IMR-90 (cell line): ENCODE measurements around the gene TAB2. TPM values are rescaled to one million over a fixed set of nuclear protein-coding genes. Genes with fewer than 3 reads are reported as not detected.

Experiments
- ATAC-seq: fragments of 200-7000 bp; cut with Tn5 transposase; 2 replicates; pipeline ENCODE4 v1.9.1; 2020; ENCODE audit warnings: low read depth, mild to moderate bottlenecking, moderate library complexity
- BruUV-seq: library from RNA; stranded (reverse); fragments of 400-500 nt; replicated peaks from 2 replicates; lab custom pipeline; 2021; lab: Mats Ljungman, UMichigan
- CTCF ChIA-PET: fragments of 300-600 bp; formaldehyde crosslinking; extraction: SDS; loops from one replicate; lab custom pipeline; 2021; ENCODE audit warnings: antibody characterized with exemption; lab: Yijun Ruan, JAX
- POLR2A ChIA-PET: fragments of 300-600 bp; sonication (Branson Sonifier 250); formaldehyde crosslinking; loops from one replicate; lab custom pipeline; 2022; ENCODE audit warnings: antibody characterized with exemption; ENCODE audit not compliant: unreplicated experiment; lab: Charles Lee
- DNase-seq: peaks from one replicate; pipeline ENCODE4 v3.0.0; 2013
- H2AFZ ChIP-seq: replicated peaks from 2 replicates; pipeline ENCODE3; 2013; ENCODE audit warnings: low read length, mild to moderate bottlenecking; ENCODE audit not compliant: poor library complexity
- H2AK5ac ChIP-seq: 2 replicates; pipeline ENCODE4 v1.6.1; 2013; ENCODE audit warnings: low read depth, low read length, inconsistent platforms
- H2AK9ac ChIP-seq: replicated peaks from 2 replicates; pipeline ENCODE3; 2013; ENCODE audit warnings: mild to moderate bottlenecking, low read depth, low read length, moderate library complexity; ENCODE audit not compliant: poor library complexity
- H2BK120ac ChIP-seq: 2 replicates; pipeline ENCODE4 v1.6.1; 2013; ENCODE audit warnings: low read depth, low read length, inconsistent platforms
- H2BK15ac ChIP-seq: 3 replicates; pipeline ENCODE4 v1.6.1; 2013; ENCODE audit warnings: low read depth, low read length, inconsistent platforms
- H2BK20ac ChIP-seq: 2 replicates; pipeline ENCODE4 v1.6.1; 2013; ENCODE audit warnings: low read depth, mild to moderate bottlenecking, inconsistent platforms, low read length, moderate library complexity
- H2BK5ac ChIP-seq: 2 replicates; pipeline ENCODE4 v1.6.1; 2013; ENCODE audit warnings: mild to moderate bottlenecking, low read depth, low read length, inconsistent platforms; ENCODE audit not compliant: poor library complexity, severe bottlenecking
- H3K14ac ChIP-seq: replicated peaks from 2 replicates; pipeline ENCODE4 v1.6.1; 2013; ENCODE audit warnings: low read depth, low read length, inconsistent platforms
- H3K18ac ChIP-seq: 2 replicates; pipeline ENCODE4 v1.6.1; 2013; ENCODE audit warnings: low read depth, low read length, control low read depth
- H3K23ac ChIP-seq: 2 replicates; pipeline ENCODE4 v1.6.1; 2013; ENCODE audit warnings: low read depth, low read length, inconsistent platforms
- H3K27ac ChIP-seq: 2 replicates; pipeline ENCODE4 v1.5.1; 2013; ENCODE audit warnings: mild to moderate bottlenecking, control low read depth, low read length; ENCODE audit not compliant: insufficient read depth
- H3K27me3 ChIP-seq: 2 replicates; pipeline ENCODE4 v1.6.1; 2013; ENCODE audit warnings: low read length; ENCODE audit not compliant: control insufficient read depth, insufficient read depth
- H3K36me3 ChIP-seq: 2 replicates; pipeline ENCODE4 v1.6.1; 2013; ENCODE audit warnings: low read length, mixed read lengths; ENCODE audit not compliant: control insufficient read depth, insufficient read depth
- H3K4ac ChIP-seq: 2 replicates; pipeline ENCODE4 v1.6.1; 2013; ENCODE audit warnings: low read depth, low read length, inconsistent platforms
- H3K4me1 ChIP-seq: 2 replicates; pipeline ENCODE4 v1.6.1; 2013; ENCODE audit warnings: low read length, mixed read lengths; ENCODE audit not compliant: control insufficient read depth, insufficient read depth
- H3K4me2 ChIP-seq: 2 replicates; pipeline ENCODE4 v1.6.1; 2013; ENCODE audit warnings: low read depth, mild to moderate bottlenecking, control low read depth, low read length, moderate library complexity
- H3K4me3 ChIP-seq: 2 replicates; pipeline ENCODE4 v1.5.1; 2013; ENCODE audit warnings: low read depth, mild to moderate bottlenecking, control low read depth, low read length, moderate library complexity; ENCODE audit not compliant: insufficient read depth
- H3K56ac ChIP-seq: 2 replicates; pipeline ENCODE4 v1.6.1; 2013; ENCODE audit warnings: low read length, inconsistent platforms; ENCODE audit not compliant: insufficient read depth; ENCODE audit errors: extremely low read depth
- H3K79me1 ChIP-seq, 2 experiments: 2 replicates each; pipeline ENCODE4 v1.6.1; 2013; ENCODE audit warnings: low read length in 2 of 2, inconsistent platforms in 1 of 2, low read depth in 1 of 2
- H3K9ac ChIP-seq: 2 replicates; pipeline ENCODE4 v1.6.1; 2013; ENCODE audit warnings: low read depth, low read length, control low read depth
- H3K9me1 ChIP-seq: 2 replicates; pipeline ENCODE4 v1.6.1; 2013; ENCODE audit warnings: low read length, inconsistent platforms; ENCODE audit not compliant: insufficient read depth
- H3K9me3 ChIP-seq: 2 replicates; pipeline ENCODE4 v1.6.1; 2013; ENCODE audit warnings: low read length; ENCODE audit not compliant: control insufficient read depth, insufficient read depth
- H4K20me1 ChIP-seq: 2 replicates; pipeline ENCODE4 v1.6.1; 2013; ENCODE audit warnings: low read length, inconsistent platforms; ENCODE audit not compliant: insufficient read depth
- H4K5ac ChIP-seq: 2 replicates; pipeline ENCODE4 v1.6.1; 2013; ENCODE audit warnings: mild to moderate bottlenecking, low read depth, low read length, control low read depth
- H4K8ac ChIP-seq, 2 experiments: 2 replicates each; pipeline ENCODE4 v1.6.1; 2013; ENCODE audit warnings: low read depth in 2 of 2, low read length in 2 of 2, control low read depth in 1 of 2, inconsistent platforms in 1 of 2
- H4K91ac ChIP-seq: 2 replicates; pipeline ENCODE4 v1.6.1; 2013; ENCODE audit warnings: low read depth, low read length, inconsistent platforms; ENCODE audit not compliant: insufficient read depth
- BHLHE40 ChIP-seq: fragments of 150-350 bp; IDR thresholded peaks from 2 replicates; pipeline ENCODE4 v1.6.1; 2016; ENCODE audit warnings: mild to moderate bottlenecking, low read depth, low read length
- CTCF ChIP-seq: conservative IDR thresholded peaks from 2 replicates; pipeline ENCODE4 v1.5.1; 2012; ENCODE audit warnings: mild to moderate bottlenecking, low read depth, low read length, improper control_type of control experiment
- ELK1 ChIP-seq: fragments of 150-350 bp; IDR thresholded peaks from 2 replicates; pipeline ENCODE4 v1.6.1; 2016; ENCODE audit warnings: low read depth, mild to moderate bottlenecking, low read length, moderate library complexity, borderline replicate concordance
- FOS ChIP-seq: fragments of 150-350 bp; IDR thresholded peaks from 2 replicates; pipeline ENCODE4 v1.6.1; 2016; ENCODE audit warnings: low read depth, low read length
- MAFK ChIP-seq: IDR thresholded peaks from 2 replicates; pipeline ENCODE4 v1.6.1; 2012; ENCODE audit warnings: low read depth, low read length, improper control_type of control experiment
- NFE2L2 ChIP-seq: fragments of 150-350 bp; IDR thresholded peaks from 2 replicates; pipeline ENCODE4 v1.6.1; 2016; ENCODE audit warnings: low read depth, mild to moderate bottlenecking, low read length
- RAD21 ChIP-seq: IDR thresholded peaks from 2 replicates; pipeline ENCODE4 v1.6.1; 2012; ENCODE audit warnings: low read length, improper control_type of control experiment
- RCOR1 ChIP-seq: IDR thresholded peaks from 2 replicates; pipeline ENCODE4 v1.6.1; 2012; ENCODE audit warnings: mild to moderate bottlenecking, low read length, improper control_type of control experiment; ENCODE audit not compliant: insufficient replicate concordance
- SMC3 ChIP-seq: fragments of 150-350 bp; IDR thresholded peaks from 2 replicates; pipeline ENCODE4 v1.6.1; 2016; ENCODE audit warnings: low read depth, mild to moderate bottlenecking, antibody characterized with exemption, low read length, moderate library complexity
- USF2 ChIP-seq: fragments of 150-350 bp; IDR thresholded peaks from 2 replicates; pipeline ENCODE4 v1.6.1; 2017; ENCODE audit warnings: mild to moderate bottlenecking, antibody characterized with exemption, low read length, low read depth
- WGBS, 2 experiments: methylation state at CpG; one replicate each; pipeline versions ENCODE4 v1.1.5 to v1.1.7; 2013; ENCODE audit warnings: missing lambda C conversion rate in 2 of 2; ENCODE audit not compliant: insufficient read length in 1 of 2; ENCODE audit errors: extremely low coverage in 2 of 2; 5-methylcytosine and 5-hydroxymethylcytosine counted together
- dilution Hi-C: fragments of 300-500 bp; cut with HindIII; formaldehyde crosslinking; loops from one replicate; pipeline ENCODE4 v1.14.3; 2018; ENCODE audit warnings: low sequenced_read_pairs; ENCODE audit not compliant: unreplicated experiment
- in situ Hi-C: fragments of 300-500 bp; cut with MboI; formaldehyde crosslinking; loops from 3 replicates; pipeline ENCODE4 v1.14.3; 2019; ENCODE audit warnings: low sequenced_read_pairs, inconsistent platforms, mixed read lengths
- intact Hi-C: fragments of 100-400 bp; cut with micrococcal nuclease; formaldehyde crosslinking; loops from 2 replicates; pipeline ENCODE4 v1.10.0; 2022
- polyA plus RNA-seq, 3 experiments: library from polyadenylated mRNA; depleted of rRNA; stranded (reverse); fragments of >200 nt; gene quantifications; 2 replicates each; pipeline ENCODE4 v1.2.3, GENCODE V29; 2012; ENCODE audit warnings: low replicate concordance in 1 of 3
- total RNA-seq: library from RNA; depleted of rRNA; stranded (reverse); fragments of >200 nt; gene quantifications from 2 replicates; pipeline ENCODE4 v1.2.3, GENCODE V29; 2012

The TAB2 gene
- total and polyA plus RNA-seq, 2 of the 4 experiments (the other 2 are of a cell fraction) = 20.8 to 25.3 TPM

- dilution Hi-C loops (no loop called here), in situ Hi-C loops (no loop called here), intact Hi-C loops (no loop called here)
- Histone ChIP-seq H2AFZ (no peak overlapping the region), H3K4ac (no peak overlapping the region), H2BK20ac (no peak overlapping the region), H3K79me1 (peaks cover 19 to 40% of the 10 kb centered on the region in 2 experiments), H2BK5ac (no peak overlapping the region), H3K23ac (no peak overlapping the region), H4K20me1 (peaks cover 12% of the 10 kb centered on the region; the same call in 1 of the 2 replicates), H4K5ac (no peak overlapping the region), H4K91ac (no peak overlapping the region), H3K4me1 (peaks cover 5% of the 10 kb centered on the region; the same call in 1 of the 2 replicates), H3K27ac (no peak overlapping the region), H4K8ac (no peak overlapping the region), H2AK9ac (no peak overlapping the region), H2BK120ac (no peak overlapping the region), H3K14ac (no peak overlapping the region), H3K36me3 (peaks cover 15% of the 10 kb centered on the region), H3K18ac (no peak overlapping the region), H3K4me2 (no peak overlapping the region), H2AK5ac (no peak overlapping the region), H2BK15ac (no peak overlapping the region), H3K9ac (no peak overlapping the region), H3K9me3 (no peaks in the 10 kb centered on the region), H3K4me3 (no peak overlapping the region), H3K56ac (no peak overlapping the region), H3K27me3 (no peaks in the 10 kb centered on the region), H3K9me1 (no peaks in the 10 kb centered on the region)
- DNase-seq (no peak), ATAC-seq (no peak)
- no peak for TF ChIP-seq NFE2L2
- no peak for TF ChIP-seq BHLHE40
- no peak for TF ChIP-seq MAFK
- no peak for TF ChIP-seq RCOR1
- TF ChIP-seq RAD21 = no peak
- TF ChIP-seq CTCF = no peak
- TF ChIP-seq FOS = no peak
- no peak for TF ChIP-seq SMC3
- no peak for TF ChIP-seq USF2
- no peak for TF ChIP-seq ELK1
- ChIA-PET CTCF (no interaction called here), POLR2A (no interaction called here)
- no TSS peak for BruUV-seq
- WGBS, 2 experiments = no CpG with 5 or more reads among the region's 2 CpGs
Observed at GRCh38 chr6:149373511-149373910, 56.0 kb downstream of the TAB2 start.
